PC-3 (cell line): ENCODE data around the gene LILRA6.
A peak's percentile ranks its signal among the peaks of the same experiment; 100 is the strongest.

Source experiments
- EZH2 ChIP-seq: fragments of 300-600 bp; sonication (generic); IDR thresholded peaks from one replicate; pipeline ENCODE4 v1.6.1; 2017; ENCODE audit warnings: antibody characterized with exemption, mild to moderate bottlenecking, low read length; ENCODE audit not compliant: unreplicated experiment
- EZH2phosphoT487 ChIP-seq: fragments of 300-600 bp; sonication (generic); IDR thresholded peaks from 2 replicates; pipeline ENCODE4 v1.6.1; 2018; ENCODE audit warnings: mild to moderate bottlenecking, antibody characterized with exemption, low read length, borderline replicate concordance
- TF ChIP-seq, protein P1 (sequence below): fragments of 300-600 bp; sonication (generic); conservative IDR thresholded peaks from 2 replicates; pipeline ENCODE4 v1.5.1; 2017; ENCODE audit warnings: antibody characterized with exemption, low read depth, mild to moderate bottlenecking, low read length

- TF ChIP-seq, protein P1, sequence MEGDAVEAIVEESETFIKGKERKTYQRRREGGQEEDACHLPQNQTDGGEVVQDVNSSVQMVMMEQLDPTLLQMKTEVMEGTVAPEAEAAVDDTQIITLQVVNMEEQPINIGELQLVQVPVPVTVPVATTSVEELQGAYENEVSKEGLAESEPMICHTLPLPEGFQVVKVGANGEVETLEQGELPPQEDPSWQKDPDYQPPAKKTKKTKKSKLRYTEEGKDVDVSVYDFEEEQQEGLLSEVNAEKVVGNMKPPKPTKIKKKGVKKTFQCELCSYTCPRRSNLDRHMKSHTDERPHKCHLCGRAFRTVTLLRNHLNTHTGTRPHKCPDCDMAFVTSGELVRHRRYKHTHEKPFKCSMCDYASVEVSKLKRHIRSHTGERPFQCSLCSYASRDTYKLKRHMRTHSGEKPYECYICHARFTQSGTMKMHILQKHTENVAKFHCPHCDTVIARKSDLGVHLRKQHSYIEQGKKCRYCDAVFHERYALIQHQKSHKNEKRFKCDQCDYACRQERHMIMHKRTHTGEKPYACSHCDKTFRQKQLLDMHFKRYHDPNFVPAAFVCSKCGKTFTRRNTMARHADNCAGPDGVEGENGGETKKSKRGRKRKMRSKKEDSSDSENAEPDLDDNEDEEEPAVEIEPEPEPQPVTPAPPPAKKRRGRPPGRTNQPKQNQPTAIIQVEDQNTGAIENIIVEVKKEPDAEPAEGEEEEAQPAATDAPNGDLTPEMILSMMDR: peak; percentile 91
- TF ChIP-seq EZH2: no peak
- no peak for TF ChIP-seq EZH2phosphoT487
Measured at GRCh38 chr19:54266133-54266532, 23.5 kb upstream of the LILRA6 start.
